SK-N-SH (cell line): ENCODE data around the gene TEAD4.

Experiments used
- CTCF ChIP-seq: fragments of 200-600 bp; sonication (generic); IDR thresholded peaks from 2 replicates; pipeline ENCODE4 v1.6.1; 2017; ENCODE audit warnings: antibody characterized with exemption, mild to moderate bottlenecking, moderate library complexity
- FOSL2 ChIP-seq: IDR thresholded peaks from 2 replicates; pipeline ENCODE4 v1.4.0; 2012; ENCODE audit warnings: low read depth, mild to moderate bottlenecking, moderate library complexity, borderline replicate concordance
- FOXJ3 ChIP-seq: sonication (generic); formaldehyde crosslinking; IDR thresholded peaks from 2 replicates; pipeline ENCODE4 v1.5.1; 2020; ENCODE audit warnings: mild to moderate bottlenecking, missing genetic modification reagents
- RCOR1 ChIP-seq: fragments of 150-350 bp; IDR thresholded peaks from 2 replicates; pipeline ENCODE4 v1.6.1; 2017; ENCODE audit warnings: antibody characterized with exemption, low read length
- REST ChIP-seq: IDR thresholded peaks from 2 replicates; pipeline ENCODE4 v1.6.1; 2012; ENCODE audit warnings: mild to moderate bottlenecking, low read depth, low read length, moderate library complexity
- RXRA ChIP-seq: IDR thresholded peaks from 2 replicates; pipeline ENCODE4 v1.4.0; 2012; ENCODE audit warnings: low read depth, mild to moderate bottlenecking, borderline replicate concordance
- SIN3A ChIP-seq: IDR thresholded peaks from 2 replicates; pipeline ENCODE4 v1.6.1; 2012; ENCODE audit warnings: low read depth, mild to moderate bottlenecking, low read length, moderate library complexity, borderline replicate concordance
- SMC3 ChIP-seq: IDR thresholded peaks from 2 replicates; pipeline ENCODE4 v1.6.1; 2012; ENCODE audit warnings: low read depth, low read length, improper control_type of control experiment
- TEAD4 ChIP-seq: IDR thresholded peaks from 2 replicates; pipeline ENCODE4 v1.4.0; 2012; ENCODE audit warnings: mild to moderate bottlenecking, borderline replicate concordance; ENCODE audit not compliant: insufficient read depth

GRCh38 chr12:3020399-3020798 is 61.2 kb downstream of the TEAD4 start:
- TF ChIP-seq FOXJ3 (CRISPR knock-in tag), result no peak
- no peak for TF ChIP-seq REST
- no peak for TF ChIP-seq CTCF
- no peak for TF ChIP-seq TEAD4
- TF ChIP-seq RCOR1, result no peak
- TF ChIP-seq FOSL2, result no peak
- no peak for TF ChIP-seq SMC3
- TF ChIP-seq SIN3A, result no peak
- TF ChIP-seq RXRA, result no peak
